ENCODE results near the gene CHST7.

The CHST7 gene

DNA sequence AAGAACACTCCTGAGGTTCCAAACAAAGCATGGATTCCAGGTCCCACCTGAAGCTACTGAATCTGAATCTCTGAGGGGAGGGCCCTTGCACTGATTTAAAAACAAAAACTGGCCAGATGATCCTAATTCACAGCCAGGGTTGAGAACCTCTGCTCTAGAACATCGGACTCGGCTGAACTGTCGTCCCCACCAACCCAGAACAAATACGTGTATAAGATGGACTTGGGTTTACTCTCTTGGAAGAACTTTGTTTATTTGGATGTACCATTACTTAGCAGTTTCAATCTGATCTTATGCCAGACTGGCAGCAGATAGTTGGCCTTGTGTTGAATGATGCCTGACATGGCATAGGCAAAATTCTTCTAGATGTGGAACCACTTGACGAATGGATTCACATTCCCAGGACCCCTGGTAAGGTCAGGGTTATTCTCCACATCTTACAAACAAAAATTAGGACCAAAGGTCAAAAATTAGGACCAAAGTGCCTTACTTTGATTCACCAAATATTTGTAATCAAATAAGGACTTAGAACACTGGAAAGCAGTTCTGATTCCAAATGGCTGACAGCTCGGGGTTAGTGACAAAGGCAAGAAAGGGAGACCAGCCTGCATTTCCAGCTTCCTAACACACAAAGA is 29.0 kb downstream of the CHST7 start:
- H3K4me1 Mint-ChIP-seq: no peaks in the 10 kb centered on the region
- peaks cover 2% of the 10 kb centered on the region for H3K9me3 Mint-ChIP-seq
- no peak overlapping the region for H3K4me3 Mint-ChIP-seq
- TF ChIP-seq, protein P1, sequence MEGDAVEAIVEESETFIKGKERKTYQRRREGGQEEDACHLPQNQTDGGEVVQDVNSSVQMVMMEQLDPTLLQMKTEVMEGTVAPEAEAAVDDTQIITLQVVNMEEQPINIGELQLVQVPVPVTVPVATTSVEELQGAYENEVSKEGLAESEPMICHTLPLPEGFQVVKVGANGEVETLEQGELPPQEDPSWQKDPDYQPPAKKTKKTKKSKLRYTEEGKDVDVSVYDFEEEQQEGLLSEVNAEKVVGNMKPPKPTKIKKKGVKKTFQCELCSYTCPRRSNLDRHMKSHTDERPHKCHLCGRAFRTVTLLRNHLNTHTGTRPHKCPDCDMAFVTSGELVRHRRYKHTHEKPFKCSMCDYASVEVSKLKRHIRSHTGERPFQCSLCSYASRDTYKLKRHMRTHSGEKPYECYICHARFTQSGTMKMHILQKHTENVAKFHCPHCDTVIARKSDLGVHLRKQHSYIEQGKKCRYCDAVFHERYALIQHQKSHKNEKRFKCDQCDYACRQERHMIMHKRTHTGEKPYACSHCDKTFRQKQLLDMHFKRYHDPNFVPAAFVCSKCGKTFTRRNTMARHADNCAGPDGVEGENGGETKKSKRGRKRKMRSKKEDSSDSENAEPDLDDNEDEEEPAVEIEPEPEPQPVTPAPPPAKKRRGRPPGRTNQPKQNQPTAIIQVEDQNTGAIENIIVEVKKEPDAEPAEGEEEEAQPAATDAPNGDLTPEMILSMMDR (IDR thresholded peaks at IDR 0.05; ENCODE audit: unreplicated experiment in 3 of 3): no peak
- H3K27me3 Mint-ChIP-seq (ENCODE audit: low read depth): no peaks in the 10 kb centered on the region
- no peaks in the 10 kb centered on the region for H3K36me3 Mint-ChIP-seq (ENCODE audit: low read depth)
- no peak overlapping the region for H3K27ac Mint-ChIP-seq

GRCh38 chrX:46607916-46608315 is 34.4 kb downstream of the CHST7 start:
- Mint-ChIP-seq H3K36me3 (ENCODE audit: low read depth) (no peaks in the 10 kb centered on the region), H3K27me3 (ENCODE audit: low read depth) (no peaks in the 10 kb centered on the region), H3K4me1 (no peaks in the 10 kb centered on the region), H3K4me3 (no peak overlapping the region), H3K9me3 (no peaks in the 10 kb centered on the region), H3K27ac (no peak overlapping the region)
- TF ChIP-seq, protein P1 (IDR thresholded peaks at IDR 0.05; ENCODE audit: unreplicated experiment in 3 of 3): no peak

GRCh38 chrX:46610070-46610658 is 36.6 kb downstream of the CHST7 start:
- TF ChIP-seq, protein P1 (IDR thresholded peaks at IDR 0.05; ENCODE audit: unreplicated experiment in 3 of 3): no peak
- Mint-ChIP-seq H3K27ac (no peak overlapping the region), H3K27me3 (ENCODE audit: low read depth) (no peaks in the 10 kb centered on the region), H3K4me1 (no peaks in the 10 kb centered on the region), H3K4me3 (no peak overlapping the region), H3K9me3 (no peaks in the 10 kb centered on the region), H3K36me3 (ENCODE audit: low read depth) (no peaks in the 10 kb centered on the region)

DNA sequence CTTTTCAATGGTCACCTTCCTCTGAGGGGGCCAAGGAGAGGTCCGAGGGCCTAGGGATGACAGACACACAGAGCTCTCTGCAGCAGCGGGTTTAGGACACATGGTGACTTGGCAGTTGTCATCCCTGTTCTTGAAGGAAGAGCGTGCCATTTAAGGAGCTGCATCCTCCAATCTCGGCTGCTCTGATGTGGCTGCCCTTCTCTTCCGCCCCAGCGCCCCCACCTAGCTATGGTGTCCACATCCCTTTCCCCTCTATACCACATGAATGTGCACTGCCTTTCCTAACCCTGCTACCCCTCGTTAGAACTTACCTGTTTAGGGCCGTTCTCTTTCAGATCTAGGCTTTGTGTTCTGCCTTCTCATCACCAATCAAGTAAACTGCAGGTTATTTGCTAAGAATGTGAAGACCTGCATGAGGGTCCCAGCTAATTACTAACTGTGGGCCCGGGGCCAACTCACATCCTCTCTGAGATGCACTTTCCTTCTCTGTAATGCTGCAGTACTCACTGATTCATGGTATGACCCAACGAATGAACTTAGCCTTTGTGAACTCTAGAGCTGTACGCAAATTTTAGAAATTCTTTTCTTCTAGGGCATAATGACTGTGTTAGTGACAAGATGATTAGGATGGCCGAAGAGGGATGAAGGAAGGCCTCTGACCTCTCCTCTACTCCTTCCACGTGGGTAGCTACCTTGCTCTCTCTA is 38.2 kb downstream of the CHST7 start:
- H3K36me3 Mint-ChIP-seq (ENCODE audit: low read depth): no peaks in the 10 kb centered on the region
- TF ChIP-seq, protein P1 (IDR thresholded peaks at IDR 0.05; ENCODE audit: unreplicated experiment in 3 of 3): no peak
- no peaks in the 10 kb centered on the region for H3K4me1 Mint-ChIP-seq
- peaks cover under 1% of the 10 kb centered on the region for H3K9me3 Mint-ChIP-seq
- no peak overlapping the region for H3K27ac Mint-ChIP-seq
- no peak overlapping the region for H3K4me3 Mint-ChIP-seq
- no peaks in the 10 kb centered on the region for H3K27me3 Mint-ChIP-seq (ENCODE audit: low read depth)

DNA sequence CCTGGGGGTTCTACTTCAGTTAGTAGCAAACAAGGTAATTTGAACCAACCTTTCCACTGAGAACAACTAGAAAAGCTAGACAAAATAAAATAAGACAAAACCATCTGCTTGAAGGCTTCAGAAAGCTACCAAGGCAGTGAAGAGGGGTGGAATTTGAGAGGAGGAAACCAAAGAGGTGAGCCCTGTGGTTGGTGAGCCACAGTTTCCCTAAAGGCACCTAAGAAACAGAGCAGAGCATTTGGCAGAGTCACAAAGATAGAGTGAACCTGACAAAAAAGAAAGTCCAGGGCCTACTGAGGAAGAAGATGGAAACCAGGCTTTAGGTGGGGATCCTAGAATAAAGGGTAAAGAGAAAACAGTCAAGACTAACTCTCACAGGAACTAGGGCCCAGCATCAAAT is 44.3 kb downstream of the CHST7 start:
- H3K27ac Mint-ChIP-seq: no peak overlapping the region
- TF ChIP-seq, protein P1 (IDR thresholded peaks at IDR 0.05; ENCODE audit: unreplicated experiment in 3 of 3): no peak
- peaks cover 7% of the 10 kb centered on the region for H3K4me1 Mint-ChIP-seq
- peaks cover 7% of the 10 kb centered on the region for H3K36me3 Mint-ChIP-seq (ENCODE audit: low read depth)
- peaks cover 15% of the 10 kb centered on the region for H3K9me3 Mint-ChIP-seq
- no peaks in the 10 kb centered on the region for H3K27me3 Mint-ChIP-seq (ENCODE audit: low read depth)
- H3K4me3 Mint-ChIP-seq: no peak overlapping the region
